ENCODE measurements around the gene MOB3A. TPM values are rescaled to one million over a fixed set of nuclear protein-coding genes. Genes with fewer than 3 reads are reported as not detected.
"Not testable (repeated sequence)": the region's sequence is repeated elsewhere in the genome, so short reads cannot be mapped to it uniquely, and the experiment has no call there.

MOB3A gene
- total RNA-seq, 1 donor from 2014 or later, result 15.8 TPM

DNA sequence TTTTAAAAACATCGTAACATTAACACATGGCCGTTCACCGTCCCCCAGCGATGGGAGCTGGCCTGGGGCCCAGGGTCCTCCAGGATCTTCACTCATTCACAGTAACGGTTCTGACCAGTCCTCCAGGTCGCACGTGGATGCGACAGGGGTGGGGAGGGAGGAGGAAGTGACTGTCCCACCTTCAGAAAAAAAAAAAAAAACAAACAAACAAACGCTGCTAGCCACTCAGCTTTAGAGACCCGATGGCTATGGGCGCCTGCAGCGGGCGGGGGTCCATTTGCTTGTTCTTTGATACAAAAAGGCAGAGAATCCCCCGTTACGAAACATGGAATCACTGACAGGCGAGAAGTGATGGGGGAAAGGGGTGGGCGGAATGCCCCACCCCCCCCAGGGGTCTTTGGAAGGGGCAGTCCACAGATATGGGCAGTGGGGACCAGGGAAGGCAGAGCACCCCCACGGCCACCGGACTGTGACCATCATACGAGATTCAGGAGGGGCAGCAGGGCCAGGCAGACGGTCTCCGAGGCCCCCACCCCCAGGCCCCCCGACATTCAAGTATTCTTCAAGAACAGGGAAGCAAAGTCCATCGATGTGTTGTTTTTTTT, 58.4 kb downstream of the MOB3A start:
- no peak for DNase-seq (ENCODE audit: low read depth)
- H3K36me3 ChIP-seq (ENCODE audit: control insufficient read depth, insufficient read depth, low read length), result peaks cover 31% of the 10 kb centered on the region
- no peak for TF ChIP-seq CTCF (IDR thresholded peaks at IDR 0.05; ENCODE audit: insufficient read depth, low read length, severe bottlenecking)

GRCh38 chr19:2036424-2036823, 59.7 kb downstream of the MOB3A start:
- Histone ChIP-seq H3K4me3 (ENCODE audit: low read depth, low read length) (no peak overlapping the region), H3K27me3 (ENCODE audit: control insufficient read depth, insufficient read depth, low read length) (no peaks in the 10 kb centered on the region), H3K36me3 (ENCODE audit: control insufficient read depth, insufficient read depth, low read length) (peaks cover 20% of the 10 kb centered on the region)
- no peak for FAIRE-seq
- DNase-seq (ENCODE audit: low read depth), result no peak
- no peak for TF ChIP-seq CTCF (IDR thresholded peaks at IDR 0.05; ENCODE audit: insufficient read depth, low read length, severe bottlenecking)

More for the DNA sequence above, 58.4 kb downstream of the MOB3A start:
- FAIRE-seq, result no peak
- Histone ChIP-seq H3K27me3 (ENCODE audit: control insufficient read depth, insufficient read depth, low read length) (no peaks in the 10 kb centered on the region), H3K4me3 (ENCODE audit: low read depth, low read length) (no peak overlapping the region)

DNA sequence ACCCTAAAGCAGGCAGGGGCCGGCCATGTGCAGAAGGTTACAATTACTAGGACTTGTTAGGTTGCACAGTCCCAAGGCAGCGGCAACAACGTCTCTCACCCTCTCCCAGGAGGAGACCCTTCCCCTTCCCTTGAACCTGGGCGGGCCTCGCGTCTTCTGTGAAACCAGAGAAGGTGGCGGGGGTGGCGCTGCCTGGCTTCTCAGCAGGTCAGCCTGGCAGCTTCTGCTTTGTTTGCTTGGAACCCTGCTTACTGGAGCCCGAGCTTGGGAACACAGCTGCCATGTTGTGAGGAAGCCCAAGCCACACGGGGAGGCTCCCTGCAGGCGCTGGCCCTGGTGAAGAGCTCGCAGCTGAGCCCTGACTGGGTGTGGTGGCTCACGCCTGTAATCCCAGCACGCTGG, 60.5 kb downstream of the MOB3A start:
- TF ChIP-seq CTCF (IDR thresholded peaks at IDR 0.05; ENCODE audit: insufficient read depth, low read length, severe bottlenecking), result no peak
- FAIRE-seq, result no peak
- Histone ChIP-seq H3K4me3 (ENCODE audit: low read depth, low read length) (no peak overlapping the region), H3K27me3 (ENCODE audit: control insufficient read depth, insufficient read depth, low read length) (no peaks in the 10 kb centered on the region), H3K36me3 (ENCODE audit: control insufficient read depth, insufficient read depth, low read length) (peaks cover 11% of the 10 kb centered on the region)
- DNase-seq (ENCODE audit: low read depth), result no peak

GRCh38 chr19:2034729-2035589, 61.2 kb downstream of the MOB3A start:
- no peak for FAIRE-seq
- DNase-seq (ENCODE audit: low read depth), result peak; percentile 29
- no peak for TF ChIP-seq CTCF (IDR thresholded peaks at IDR 0.05; ENCODE audit: insufficient read depth, low read length, severe bottlenecking)
- Histone ChIP-seq H3K27me3 (ENCODE audit: control insufficient read depth, insufficient read depth, low read length) (no peaks in the 10 kb centered on the region), H3K36me3 (ENCODE audit: control insufficient read depth, insufficient read depth, low read length) (peaks cover 5% of the 10 kb centered on the region), H3K4me3 (ENCODE audit: low read depth, low read length) (no peak overlapping the region)

GRCh38 chr19:2034253-2034652, 61.9 kb downstream of the MOB3A start:
- H3K4me3 ChIP-seq (ENCODE audit: low read depth, low read length); FAIRE-seq; DNase-seq (ENCODE audit: low read depth); H3K27me3 ChIP-seq (ENCODE audit: control insufficient read depth, insufficient read depth, low read length); H3K36me3 ChIP-seq (ENCODE audit: control insufficient read depth, insufficient read depth, low read length): not testable (repeated sequence)

- no peaks in the 10 kb centered on the region for H3K27me3 ChIP-seq (ENCODE audit: control insufficient read depth, insufficient read depth, low read length)
- no peaks in the 10 kb centered on the region for H3K36me3 ChIP-seq (ENCODE audit: control insufficient read depth, insufficient read depth, low read length)
- FAIRE-seq, result no peak
These were observed 62.3 kb downstream of the MOB3A start for GRCh38 chr19:2033825-2034159.

More at GRCh38 chr19:2033825-2034159, 62.3 kb downstream of the MOB3A start:
- no peak for TF ChIP-seq CTCF (IDR thresholded peaks at IDR 0.05; ENCODE audit: insufficient read depth, low read length, severe bottlenecking)
- no peak overlapping the region for H3K4me3 ChIP-seq (ENCODE audit: low read depth, low read length)
- no peak for DNase-seq (ENCODE audit: low read depth)

All from bronchial epithelial cell (primary cell).